CD14-positive monocyte (primary cell): ENCODE data around the gene SIN3A. TPM values are rescaled to one million over a fixed set of nuclear protein-coding genes. Genes with fewer than 3 reads are reported as not detected.
"Not testable (repeated sequence)": the region's sequence is repeated elsewhere in the genome, so short reads cannot be mapped to it uniquely, and the experiment has no call there.

ENCODE experiments used
- DNase-seq, 3 donors: peaks; one replicate each; pipeline ENCODE4 v3.0.0-alpha.2; 2011 to 2022
- H2AFZ ChIP-seq: 2 replicates; pipeline ENCODE4 v1.6.0; 2012; ENCODE audit warnings: mild to moderate bottlenecking, low read depth, low read length, inconsistent platforms; ENCODE audit not compliant: insufficient read depth, poor library complexity, severe bottlenecking
- H3K27ac ChIP-seq, 2 donors: 1 replicate in 1 of 2; 2 replicates in 1 of 2; pipeline ENCODE4 v1.5.1; 2012 to 2013; ENCODE audit warnings: low read length in 2 of 2, control low read depth in 1 of 2, inconsistent platforms in 1 of 2, low read depth in 1 of 2, mild to moderate bottlenecking in 1 of 2
- H3K27me3 ChIP-seq, 2 donors: one replicate each; pipeline versions ENCODE4 v1.6.0 to v1.6.1; 2011 to 2013; ENCODE audit warnings: low read length in 2 of 2; ENCODE audit not compliant: control insufficient read depth in 2 of 2, insufficient read depth in 2 of 2
- H3K36me3 ChIP-seq, 2 donors: replicated peaks in 1 of 2; 1 replicate in 1 of 2; 2 replicates in 1 of 2; pipeline versions ENCODE4 v1.5.1 to v1.6.1; 2012 to 2013; ENCODE audit warnings: low read length in 2 of 2, control low read depth in 1 of 2, inconsistent platforms in 1 of 2, mild to moderate bottlenecking in 1 of 2; ENCODE audit not compliant: insufficient read depth in 2 of 2, control insufficient read depth in 1 of 2
- H3K4me1 ChIP-seq, 2 donors: 1 replicate in 1 of 2; 2 replicates in 1 of 2; pipeline versions ENCODE4 v1.5.1 to v1.6.1; 2012 to 2013; ENCODE audit warnings: low read length in 2 of 2, control low read depth in 1 of 2, inconsistent platforms in 1 of 2, mild to moderate bottlenecking in 1 of 2, moderate library complexity in 1 of 2; ENCODE audit not compliant: insufficient read depth in 2 of 2, control insufficient read depth in 1 of 2
- H3K4me2 ChIP-seq: replicated peaks from 2 replicates; pipeline ENCODE3; 2012; ENCODE audit warnings: low read length, moderate library complexity, mild to moderate bottlenecking; ENCODE audit not compliant: poor library complexity, severe bottlenecking; ENCODE audit errors: extremely low read depth
- H3K4me3 ChIP-seq, 3 experiments: fragments of 200-600 bp in 1 of 3; sonication (generic) in 1 of 3; replicated peaks in 1 of 3; 1 replicate in 2 of 3; 2 replicates in 1 of 3; pipeline ENCODE4 v1.5.1; 2011 to 2013; ENCODE audit warnings: low read length in 3 of 3, mild to moderate bottlenecking in 3 of 3, control low read depth in 2 of 3, low read depth in 2 of 3, inconsistent platforms in 1 of 3, moderate library complexity in 1 of 3
- H3K79me2 ChIP-seq: 2 replicates; pipeline ENCODE4 v1.6.0; 2012; ENCODE audit warnings: mild to moderate bottlenecking, control low read depth, inconsistent platforms, low read length, moderate library complexity; ENCODE audit not compliant: insufficient read depth
- H3K9ac ChIP-seq: 2 replicates; pipeline ENCODE4 v1.6.0; 2017; ENCODE audit warnings: low read length, mild to moderate bottlenecking; ENCODE audit not compliant: insufficient read depth, poor library complexity, severe bottlenecking
- H3K9me3 ChIP-seq, 2 donors: replicated peaks in 1 of 2; 1 replicate in 1 of 2; 2 replicates in 1 of 2; pipeline versions ENCODE4 v1.5.1 to v1.6.1; 2012 to 2013; ENCODE audit warnings: low read length in 2 of 2, control low read depth in 1 of 2; ENCODE audit not compliant: control insufficient read depth in 1 of 2, insufficient read depth in 1 of 2
- H4K20me1 ChIP-seq: 2 replicates; pipeline ENCODE4 v1.6.0; 2012; ENCODE audit warnings: mild to moderate bottlenecking, low read length, control low read depth, moderate library complexity; ENCODE audit not compliant: insufficient read depth
- H3K27ac Mint-ChIP-seq, 7 donors: one replicate each; pipeline ENCODE4 v1.8.0; 2020; ENCODE audit warnings: mild to moderate bottlenecking in 7 of 7, mixed read lengths in 7 of 7, moderate library complexity in 6 of 7, inconsistent platforms in 2 of 7
- H3K27me3 Mint-ChIP-seq, 3 donors: one replicate each; pipeline ENCODE4 v1.8.0; 2021 to 2022; ENCODE audit warnings: low read depth in 3 of 3, mild to moderate bottlenecking in 3 of 3, mixed read lengths in 3 of 3, moderate library complexity in 3 of 3, inconsistent platforms in 1 of 3
- H3K36me3 Mint-ChIP-seq, 2 donors: one replicate each; pipeline ENCODE4 v1.8.0; 2020; ENCODE audit warnings: mixed read lengths in 2 of 2, inconsistent platforms in 1 of 2, mild to moderate bottlenecking in 1 of 2
- H3K4me1 Mint-ChIP-seq: one replicate; pipeline ENCODE4 v1.8.0; 2020; ENCODE audit warnings: mild to moderate bottlenecking, mixed read lengths
- H3K4me3 Mint-ChIP-seq, 2 donors: one replicate each; pipeline ENCODE4 v1.8.0; 2020; ENCODE audit warnings: mild to moderate bottlenecking in 2 of 2, mixed read lengths in 2 of 2, moderate library complexity in 1 of 2
- H3K9me3 Mint-ChIP-seq, 7 donors: one replicate each; pipeline ENCODE4 v1.8.0; 2020 to 2022; ENCODE audit warnings: mixed read lengths in 7 of 7, mild to moderate bottlenecking in 6 of 7, moderate library complexity in 6 of 7, inconsistent platforms in 2 of 7
- WGBS: methylation state at CpG from one replicate; pipeline ENCODE4 v1.1.5; 2013; ENCODE audit warnings: missing lambda C conversion rate; ENCODE audit not compliant: insufficient coverage; 5-methylcytosine and 5-hydroxymethylcytosine counted together
- intact Hi-C, 2 donors: fragments of 100-400 bp; cut with micrococcal nuclease; formaldehyde crosslinking; loops; one replicate each; pipeline versions ENCODE4 v1.15.0 to v1.15.1; 2023
- polyA plus RNA-seq, 3 donors: library from polyadenylated mRNA; depleted of rRNA in 1 of 3; unstranded in 2 of 3; stranded (reverse) in 1 of 3; fragments of 300-500 nt in 2 of 3; fragments of >200 nt in 1 of 3; fragmentation: Illumina TruSeq in 2 of 3; gene quantifications; 1 replicate in 2 of 3; 2 replicates in 1 of 3; pipeline ENCODE4 v1.2.3, GENCODE V29; 2012 to 2021
- TF ChIP-seq, protein P1 (sequence below): fragments of 200-600 bp; IDR thresholded peaks from one replicate; pipeline ENCODE4 v1.8.0; 2022; ENCODE audit warnings: antibody characterized with exemption, mild to moderate bottlenecking

SIN3A gene
- polyA plus RNA-seq, 3 donors, result 2.3 to 20.7 (median 7.9) TPM

DNA sequence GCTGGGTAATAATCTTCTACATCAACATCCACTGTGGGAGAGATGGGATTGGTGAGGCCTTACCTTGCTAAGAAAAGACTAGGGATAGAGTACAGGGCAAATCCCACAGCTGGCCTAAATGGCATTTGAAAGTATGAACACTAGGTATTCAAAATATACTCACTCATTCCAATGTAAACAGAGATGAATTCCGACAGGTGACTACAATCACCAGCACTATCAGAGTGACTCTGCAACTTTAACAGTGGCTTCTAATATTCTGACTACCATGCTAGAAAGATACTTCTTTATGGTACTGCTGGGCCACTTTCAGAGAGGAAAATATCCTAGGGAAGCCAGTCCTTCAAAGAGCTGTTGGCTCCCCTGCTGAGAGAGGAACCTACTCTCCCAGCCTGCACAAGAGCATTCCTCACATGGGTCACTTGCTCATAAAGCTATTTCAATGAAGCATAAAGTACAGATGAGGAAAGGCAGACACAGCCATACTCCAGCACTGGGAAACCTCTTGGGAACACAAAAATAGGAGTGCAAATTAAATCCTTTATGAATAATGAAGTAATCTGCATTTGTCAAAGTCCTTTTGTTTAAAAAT is 61.6 kb downstream of the SIN3A start:
- no peaks in the 10 kb centered on the region for H3K9me3 ChIP-seq
- peaks cover 96 to 100% of the 10 kb centered on the region in 2 donors for H3K36me3 ChIP-seq
- H3K9me3 Mint-ChIP-seq, result no peaks in the 10 kb centered on the region
- peaks cover 87 to 98% of the 10 kb centered on the region in 2 donors for H3K36me3 Mint-ChIP-seq
- H3K27ac ChIP-seq, result no peak overlapping the region
- H3K4me1 Mint-ChIP-seq, result no peaks in the 10 kb centered on the region
- H3K4me3 Mint-ChIP-seq, result no peak overlapping the region
- TF ChIP-seq, protein P1, sequence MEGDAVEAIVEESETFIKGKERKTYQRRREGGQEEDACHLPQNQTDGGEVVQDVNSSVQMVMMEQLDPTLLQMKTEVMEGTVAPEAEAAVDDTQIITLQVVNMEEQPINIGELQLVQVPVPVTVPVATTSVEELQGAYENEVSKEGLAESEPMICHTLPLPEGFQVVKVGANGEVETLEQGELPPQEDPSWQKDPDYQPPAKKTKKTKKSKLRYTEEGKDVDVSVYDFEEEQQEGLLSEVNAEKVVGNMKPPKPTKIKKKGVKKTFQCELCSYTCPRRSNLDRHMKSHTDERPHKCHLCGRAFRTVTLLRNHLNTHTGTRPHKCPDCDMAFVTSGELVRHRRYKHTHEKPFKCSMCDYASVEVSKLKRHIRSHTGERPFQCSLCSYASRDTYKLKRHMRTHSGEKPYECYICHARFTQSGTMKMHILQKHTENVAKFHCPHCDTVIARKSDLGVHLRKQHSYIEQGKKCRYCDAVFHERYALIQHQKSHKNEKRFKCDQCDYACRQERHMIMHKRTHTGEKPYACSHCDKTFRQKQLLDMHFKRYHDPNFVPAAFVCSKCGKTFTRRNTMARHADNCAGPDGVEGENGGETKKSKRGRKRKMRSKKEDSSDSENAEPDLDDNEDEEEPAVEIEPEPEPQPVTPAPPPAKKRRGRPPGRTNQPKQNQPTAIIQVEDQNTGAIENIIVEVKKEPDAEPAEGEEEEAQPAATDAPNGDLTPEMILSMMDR, result no peak
- H3K4me3 ChIP-seq, result no peak overlapping the region
- no peak overlapping the region for H3K27ac Mint-ChIP-seq
- intact Hi-C loops, result no loop called here
- no peak overlapping the region for H3K9ac ChIP-seq
- no peak overlapping the region for H2AFZ ChIP-seq
- WGBS, result 83% methylated on average over 1 of the region's 1 CpG
- no peaks in the 10 kb centered on the region for H3K4me1 ChIP-seq
- peaks cover 8% of the 10 kb centered on the region for H4K20me1 ChIP-seq
- no peak overlapping the region for H3K4me2 ChIP-seq
- no peaks in the 10 kb centered on the region for H3K27me3 ChIP-seq
- no peaks in the 10 kb centered on the region for H3K79me2 ChIP-seq
- H3K27me3 Mint-ChIP-seq, result no peaks in the 10 kb centered on the region
- DNase-seq, result no peak

DNA sequence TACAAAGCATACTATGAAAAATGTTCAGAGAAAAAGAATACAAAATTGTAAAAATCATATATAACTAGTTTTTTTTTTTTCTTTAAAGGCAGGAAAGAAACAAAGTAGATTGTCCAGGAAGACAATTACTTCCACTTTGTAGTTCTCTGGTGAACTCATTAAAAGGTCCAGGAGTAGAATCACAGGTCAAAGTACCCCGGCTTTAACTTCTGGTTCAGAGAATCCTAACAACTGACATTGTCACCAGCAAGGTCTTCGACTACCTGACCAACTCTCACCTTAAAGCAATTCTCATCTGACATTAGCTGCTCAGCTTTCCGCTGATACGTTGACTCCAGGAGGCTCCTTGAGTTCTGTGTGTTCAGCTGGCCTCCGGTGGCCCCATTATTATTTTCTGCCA is 67.5 kb downstream of the SIN3A start:
- H3K27me3 ChIP-seq, H3K4me3 ChIP-seq, H4K20me1 ChIP-seq, H2AFZ ChIP-seq, H3K9me3 Mint-ChIP-seq, H3K4me1 ChIP-seq, H3K4me1 Mint-ChIP-seq, H3K27me3 Mint-ChIP-seq, H3K79me2 ChIP-seq, DNase-seq, intact Hi-C loops, H3K9me3 ChIP-seq, H3K4me3 Mint-ChIP-seq, H3K4me2 ChIP-seq, H3K27ac ChIP-seq, H3K9ac ChIP-seq: not testable (repeated sequence)
- WGBS, result 100% methylated on average over 4 of the region's 5 CpGs
- Mint-ChIP-seq H3K36me3 (peaks cover 83 to 92% of the 10 kb centered on the region in 2 donors), H3K27ac (peak overlapping the region in 1 of 7 donors; percentile 15)
- H3K36me3 ChIP-seq, result peaks cover 81 to 99% of the 10 kb centered on the region in 2 donors
